HUDEP-2 (cell line): ENCODE results near the gene ANKZF1.

Experiments used
- DNase-seq, 76 experiments: peaks; one replicate each; lab custom pipeline; 2025; ENCODE audit not compliant: unreplicated experiment in 76 of 76; lab: John Stamatoyannopoulos, UW

Gene ANKZF1

DNA sequence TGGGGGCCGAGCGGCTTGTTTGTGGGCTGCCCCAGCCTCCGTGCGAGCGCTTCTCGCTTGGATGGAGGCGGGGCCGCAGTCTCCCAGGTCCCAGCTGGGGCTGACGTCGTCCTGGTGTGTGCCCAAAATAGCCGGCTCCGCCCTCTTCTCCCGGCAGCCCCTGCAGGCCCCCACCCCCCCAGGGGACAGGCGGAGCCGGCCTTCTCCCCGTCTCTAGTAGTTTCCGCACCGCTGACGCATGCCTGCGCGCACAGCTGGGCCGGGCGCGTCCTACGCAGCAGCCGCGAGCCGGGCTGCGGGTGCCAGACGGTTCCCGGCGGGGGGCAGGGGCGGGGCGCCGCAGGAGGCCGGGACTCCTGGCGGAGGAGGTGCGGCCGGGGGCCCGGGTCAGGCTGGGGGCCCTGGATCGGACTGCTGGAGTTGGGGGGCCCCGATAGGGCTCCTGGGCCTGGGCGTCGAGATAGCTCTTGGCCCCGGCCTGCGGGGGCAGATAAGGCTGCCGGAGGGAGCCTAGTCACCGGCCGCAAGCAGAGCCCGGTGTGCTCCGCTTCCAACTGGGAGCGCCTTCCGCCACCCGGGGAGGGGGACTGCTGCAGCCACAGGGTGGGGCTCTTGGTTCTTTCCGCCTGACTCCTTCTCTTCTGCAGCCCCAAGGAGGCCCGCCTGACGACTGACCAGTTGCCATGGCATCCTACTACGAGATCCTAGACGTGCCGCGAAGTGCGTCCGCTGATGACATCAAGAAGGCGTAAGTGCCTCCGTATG, 49.7 kb downstream of the ANKZF1 start, which contains the start of gene DNAJB2:
DNAJB2 (plus strand) TSS at position 216 of the 765 bp plus-strand sequence; CDS start at position 684, 468 bp downstream.
- DNase-seq, result peak in 75 of 76 experiments; percentile 80 to 100 (median 99)

DNA sequence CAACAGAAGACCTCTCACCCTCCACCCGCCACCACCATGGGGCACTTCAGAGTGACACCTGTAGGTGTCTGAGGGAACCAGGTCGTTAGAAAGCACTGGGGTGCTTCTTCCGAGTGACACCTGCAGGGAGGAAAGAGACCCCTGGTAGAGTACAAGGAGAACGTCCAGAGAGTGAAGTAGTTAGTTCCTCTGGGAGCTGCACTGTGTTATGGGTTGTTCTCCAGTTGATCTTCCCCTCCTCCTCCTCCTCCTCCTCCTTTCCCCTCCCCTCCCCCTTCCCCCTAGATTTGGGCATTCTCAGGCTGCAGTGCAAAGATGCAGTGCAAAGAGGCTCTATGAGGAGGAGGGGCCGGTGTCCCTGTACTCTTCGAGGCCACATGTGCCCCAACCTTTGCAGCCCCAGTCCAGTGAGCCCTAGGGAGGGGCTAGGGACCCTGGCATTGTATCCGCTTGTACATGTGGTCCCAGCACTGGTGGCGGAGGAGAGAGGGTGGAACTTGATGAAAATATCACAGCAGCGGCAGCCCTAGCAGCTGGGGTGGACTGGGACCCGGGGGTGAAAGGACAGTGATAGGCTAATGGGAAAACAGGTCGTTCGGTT, 50.4 kb downstream of the ANKZF1 start:
- DNase-seq, result peak in 14 of 76 experiments; percentile 9 to 57 (median 40)

DNA sequence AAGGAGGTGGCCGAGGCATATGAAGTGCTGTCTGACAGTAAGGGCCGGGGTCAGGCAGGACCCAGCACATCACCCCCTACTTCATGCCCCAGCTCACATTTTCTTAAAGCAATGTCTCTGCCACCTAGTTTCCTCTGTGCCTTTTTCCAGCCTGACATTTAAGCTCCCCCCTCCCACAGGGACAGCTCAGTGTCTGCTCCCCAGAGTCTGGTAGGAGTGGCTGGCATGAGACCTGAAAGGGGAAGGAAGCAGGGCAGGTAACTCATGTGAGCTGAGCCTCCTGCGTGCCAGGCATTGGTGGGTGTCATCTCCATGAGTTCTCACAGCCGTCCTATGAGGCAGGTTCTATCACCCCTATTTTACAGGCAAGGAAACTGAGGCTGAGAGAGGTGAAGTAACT, 51.0 kb downstream of the ANKZF1 start:
- DNase-seq, result no peak

DNA sequence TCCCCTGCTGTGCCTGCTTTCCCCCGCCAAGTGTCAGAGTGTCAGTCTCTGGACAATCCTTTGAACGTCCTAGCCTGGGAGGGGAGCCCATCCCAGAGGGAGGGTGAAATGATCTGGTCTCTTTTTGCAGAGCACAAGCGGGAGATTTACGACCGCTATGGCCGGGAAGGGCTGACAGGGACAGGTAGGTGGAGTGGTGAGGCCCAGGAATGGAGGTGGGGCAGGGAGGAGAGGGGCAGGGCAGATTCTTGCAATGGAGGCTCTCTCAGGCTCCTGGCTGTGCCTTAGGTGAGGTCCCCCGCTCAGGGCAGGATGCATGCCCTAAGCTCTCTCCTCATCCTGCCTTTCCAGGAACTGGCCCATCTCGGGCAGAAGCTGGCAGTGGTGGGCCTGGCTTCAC, 52.0 kb downstream of the ANKZF1 start:
- DNase-seq, result no peak

DNA sequence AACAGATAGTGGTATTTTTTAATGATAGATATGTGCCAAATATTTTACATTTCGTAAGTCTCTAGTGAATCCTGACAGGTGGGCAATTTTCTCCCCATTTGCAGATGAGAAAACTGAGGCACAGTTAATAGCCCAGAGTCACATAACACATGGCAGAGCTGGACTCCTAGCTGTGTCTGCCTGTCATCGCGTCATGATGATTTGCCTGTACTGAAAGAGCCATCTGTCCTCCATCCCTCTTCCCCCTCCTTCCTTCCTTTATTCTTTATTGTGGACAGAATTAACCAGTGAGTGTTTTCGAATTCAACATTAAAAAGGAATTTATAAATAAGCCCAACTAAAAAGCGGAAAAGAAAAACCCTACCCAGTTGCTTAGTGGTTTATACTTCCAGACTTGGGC, 52.8 kb downstream of the ANKZF1 start:
- DNase-seq, result no peak

DNA sequence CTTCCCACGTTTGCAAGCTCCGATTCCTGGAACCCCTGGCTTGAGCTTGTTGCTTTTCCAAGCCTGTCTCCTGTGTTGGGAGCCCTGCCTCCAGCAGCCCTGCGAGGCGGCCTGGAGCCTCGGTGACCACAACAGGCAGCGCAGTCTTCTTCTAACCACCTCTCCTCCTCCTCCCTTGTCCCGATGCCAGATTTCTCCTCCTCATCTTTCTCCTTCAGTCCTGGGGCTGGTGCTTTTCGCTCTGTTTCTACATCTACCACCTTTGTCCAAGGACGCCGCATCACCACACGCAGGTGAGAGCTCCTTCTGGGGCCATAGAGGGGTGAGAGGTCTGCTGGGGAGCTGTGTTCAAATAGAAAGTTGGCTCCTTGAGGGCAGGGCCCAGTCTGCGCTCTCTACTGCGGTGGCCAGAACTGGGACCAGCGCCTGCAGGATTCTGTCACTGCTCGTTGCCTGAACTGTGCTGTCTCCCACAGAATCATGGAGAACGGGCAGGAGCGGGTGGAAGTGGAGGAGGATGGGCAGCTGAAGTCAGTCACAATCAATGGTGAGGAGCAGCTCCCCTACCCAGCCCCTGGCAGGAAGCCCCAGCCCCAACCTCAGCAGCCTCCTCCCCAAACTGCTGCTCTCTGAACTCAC, 53.5 kb downstream of the ANKZF1 start:
- DNase-seq, result no peak

DNA sequence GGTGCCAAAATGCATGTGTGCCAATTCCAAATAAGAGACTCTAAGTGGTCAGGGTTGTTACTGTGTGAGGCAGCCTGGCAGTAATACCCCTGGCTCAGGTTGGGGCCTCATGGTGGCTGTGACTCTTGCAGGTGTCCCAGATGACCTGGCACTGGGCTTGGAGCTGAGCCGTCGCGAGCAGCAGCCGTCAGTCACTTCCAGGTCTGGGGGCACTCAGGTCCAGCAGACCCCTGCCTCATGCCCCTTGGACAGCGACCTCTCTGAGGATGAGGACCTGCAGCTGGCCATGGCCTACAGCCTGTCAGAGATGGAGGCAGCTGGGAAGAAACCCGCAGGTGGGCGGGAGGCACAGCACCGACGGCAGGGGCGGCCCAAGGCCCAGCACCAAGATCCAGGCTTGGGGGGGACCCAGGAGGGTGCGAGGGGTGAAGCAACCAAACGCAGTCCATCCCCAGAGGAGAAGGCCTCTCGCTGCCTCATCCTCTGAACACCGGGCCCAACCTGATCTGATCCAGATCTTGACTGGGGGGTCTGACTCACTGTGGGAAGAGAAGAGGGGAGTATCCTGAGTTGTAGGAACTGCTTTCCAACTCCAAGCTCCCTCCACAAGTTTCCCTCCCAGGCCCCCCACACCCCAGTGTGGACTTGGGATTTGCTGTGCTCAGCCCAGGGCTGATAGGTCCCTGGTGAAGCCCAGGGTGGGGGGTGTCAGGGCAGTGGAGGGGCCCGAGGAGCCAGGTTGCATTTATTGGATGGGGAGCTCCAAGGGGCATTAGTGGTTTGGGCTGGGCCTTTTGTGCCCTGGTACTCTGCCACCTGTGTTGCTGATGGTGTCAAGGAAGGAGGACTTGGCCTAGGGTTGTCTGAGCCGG, 55.1 kb downstream of the ANKZF1 start:
- DNase-seq, result no peak

DNA sequence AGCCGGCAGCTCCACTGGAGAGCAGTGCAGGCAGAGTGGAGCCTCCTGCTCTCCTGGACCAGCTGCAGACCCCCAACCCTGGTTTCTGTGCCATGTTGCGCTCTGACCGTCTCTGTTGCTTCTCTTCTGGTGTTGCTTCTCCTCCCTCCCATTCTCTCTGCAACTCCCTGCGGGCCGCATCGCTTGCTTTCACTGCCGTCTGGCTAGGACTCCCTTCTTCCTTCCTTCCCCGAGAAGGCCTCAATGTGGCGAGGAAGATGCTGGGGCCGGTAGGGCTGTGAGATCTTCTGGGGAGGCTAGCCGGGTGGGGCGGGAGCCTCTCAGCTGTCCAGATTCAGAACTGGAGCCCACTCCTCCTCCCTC, 55.7 kb downstream of the ANKZF1 start:
- no peak for DNase-seq

DNA sequence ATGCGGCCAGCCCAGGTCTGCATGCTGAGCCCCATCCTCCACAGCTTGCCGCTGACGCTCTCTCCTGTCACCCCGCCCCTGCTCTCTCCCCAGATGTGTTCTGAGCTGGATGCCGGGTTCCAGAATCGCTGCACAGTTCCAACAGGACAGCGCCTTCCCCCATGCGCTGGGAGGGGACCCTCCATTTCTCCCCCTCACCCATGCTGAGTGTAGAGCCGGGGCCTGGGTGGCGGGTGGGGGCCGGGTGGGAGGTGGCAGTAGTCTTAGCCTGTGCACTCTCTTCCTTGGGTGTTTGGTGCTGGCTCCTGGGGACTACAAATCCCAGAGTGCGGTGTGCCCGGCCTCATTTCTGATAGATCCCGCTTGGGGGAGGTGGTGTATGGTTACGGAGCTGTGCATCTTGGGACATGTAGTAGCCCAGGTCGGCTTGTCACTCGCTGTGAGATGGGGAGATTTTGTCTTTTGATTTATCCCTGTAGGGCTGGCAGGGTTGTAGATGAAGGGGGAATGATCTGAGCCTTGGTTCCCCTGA, 56.4 kb downstream of the ANKZF1 start:
- DNase-seq, result peak in 28 of 76 experiments; percentile 4 to 48 (median 29)
